ENCODE data around the gene CLMN. TPM values are rescaled to one million over a fixed set of nuclear protein-coding genes. Genes with fewer than 3 reads are reported as not detected.

CLMN gene
- total and polyA plus RNA-seq, 9 of the 15 experiments (the other 6 are each of a cell fraction or from before 2014, with no cell fraction given): 0.01 to 0.18 (median 0.07) TPM; not detected in 4

DNA sequence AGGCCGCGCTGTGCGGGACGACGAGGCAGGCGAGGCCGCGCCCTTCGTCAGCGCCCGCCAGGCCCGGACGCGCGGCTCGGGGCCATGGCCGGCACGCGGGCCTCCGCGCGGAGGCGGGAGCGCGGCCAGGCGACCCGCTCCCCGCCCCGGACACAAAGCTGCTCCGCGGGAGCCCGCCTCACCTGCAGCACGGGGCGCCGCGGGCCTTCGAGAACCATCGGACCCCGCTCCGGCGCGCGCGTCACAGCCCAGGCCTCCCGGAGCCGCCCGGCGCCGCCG, 162.7 kb downstream of the CLMN start (continued):
- TF ChIP-seq, protein P1, sequence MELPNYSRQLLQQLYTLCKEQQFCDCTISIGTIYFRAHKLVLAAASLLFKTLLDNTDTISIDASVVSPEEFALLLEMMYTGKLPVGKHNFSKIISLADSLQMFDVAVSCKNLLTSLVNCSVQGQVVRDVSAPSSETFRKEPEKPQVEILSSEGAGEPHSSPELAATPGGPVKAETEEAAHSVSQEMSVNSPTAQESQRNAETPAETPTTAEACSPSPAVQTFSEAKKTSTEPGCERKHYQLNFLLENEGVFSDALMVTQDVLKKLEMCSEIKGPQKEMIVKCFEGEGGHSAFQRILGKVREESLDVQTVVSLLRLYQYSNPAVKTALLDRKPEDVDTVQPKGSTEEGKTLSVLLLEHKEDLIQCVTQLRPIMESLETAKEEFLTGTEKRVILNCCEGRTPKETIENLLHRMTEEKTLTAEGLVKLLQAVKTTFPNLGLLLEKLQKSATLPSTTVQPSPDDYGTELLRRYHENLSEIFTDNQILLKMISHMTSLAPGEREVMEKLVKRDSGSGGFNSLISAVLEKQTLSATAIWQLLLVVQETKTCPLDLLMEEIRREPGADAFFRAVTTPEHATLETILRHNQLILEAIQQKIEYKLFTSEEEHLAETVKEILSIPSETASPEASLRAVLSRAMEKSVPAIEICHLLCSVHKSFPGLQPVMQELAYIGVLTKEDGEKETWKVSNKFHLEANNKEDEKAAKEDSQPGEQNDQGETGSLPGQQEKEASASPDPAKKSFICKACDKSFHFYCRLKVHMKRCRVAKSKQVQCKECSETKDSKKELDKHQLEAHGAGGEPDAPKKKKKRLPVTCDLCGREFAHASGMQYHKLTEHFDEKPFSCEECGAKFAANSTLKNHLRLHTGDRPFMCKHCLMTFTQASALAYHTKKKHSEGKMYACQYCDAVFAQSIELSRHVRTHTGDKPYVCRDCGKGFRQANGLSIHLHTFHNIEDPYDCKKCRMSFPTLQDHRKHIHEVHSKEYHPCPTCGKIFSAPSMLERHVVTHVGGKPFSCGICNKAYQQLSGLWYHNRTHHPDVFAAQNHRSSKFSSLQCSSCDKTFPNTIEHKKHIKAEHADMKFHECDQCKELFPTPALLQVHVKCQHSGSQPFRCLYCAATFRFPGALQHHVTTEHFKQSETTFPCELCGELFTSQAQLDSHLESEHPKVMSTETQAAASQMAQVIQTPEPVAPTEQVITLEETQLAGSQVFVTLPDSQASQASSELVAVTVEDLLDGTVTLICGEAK (IDR thresholded peaks at IDR 0.05): no peak
- TF ChIP-seq, protein P1 (CRISPR knock-in tag; IDR thresholded peaks at IDR 0.05): no peak
- peak; percentile 64; the same call in 1 of the 2 replicates for TF ChIP-seq PHF8 (IDR thresholded peaks at IDR 0.05; ENCODE audit: borderline replicate concordance, low read length)
- TF ChIP-seq RBBP5 (IDR thresholded peaks at IDR 0.05; ENCODE audit: borderline replicate concordance, insufficient read depth, low read length, poor library complexity, severe bottlenecking): peak; percentile 77
- no peak for TF ChIP-seq ZNF830 (CRISPR knock-in tag; IDR thresholded peaks at IDR 0.05)
- TF ChIP-seq, protein P2, sequence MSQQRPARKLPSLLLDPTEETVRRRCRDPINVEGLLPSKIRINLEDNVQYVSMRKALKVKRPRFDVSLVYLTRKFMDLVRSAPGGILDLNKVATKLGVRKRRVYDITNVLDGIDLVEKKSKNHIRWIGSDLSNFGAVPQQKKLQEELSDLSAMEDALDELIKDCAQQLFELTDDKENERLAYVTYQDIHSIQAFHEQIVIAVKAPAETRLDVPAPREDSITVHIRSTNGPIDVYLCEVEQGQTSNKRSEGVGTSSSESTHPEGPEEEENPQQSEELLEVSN (IDR thresholded peaks at IDR 0.05; ENCODE audit: borderline replicate concordance in 1 of 2, extremely low read depth in 1 of 2, insufficient read depth in 1 of 2, insufficient read length in 1 of 2, low read depth in 1 of 2, low read length in 1 of 2, poor library complexity in 1 of 2, severe bottlenecking in 1 of 2): peak; percentile 86 to 97
- TF ChIP-seq LARP7 (IDR thresholded peaks at IDR 0.05): no peak
- TF ChIP-seq KLF16 (IDR thresholded peaks at IDR 0.05): no peak

All from K562 (cell line).